HG02759 (cell line): ENCODE results near the gene DFFA.
"Not testable (repeated sequence)": the region's sequence is repeated elsewhere in the genome, so short reads cannot be mapped to it uniquely, and the experiment has no call there.

ENCODE experiments used
- ATAC-seq: cut with Tn5 transposase; IDR thresholded peaks from one replicate; pipeline ENCODE4 v1.9.1; 2021; ENCODE audit warnings: mild to moderate bottlenecking, moderate library complexity; ENCODE audit not compliant: unreplicated experiment

DFFA gene

DNA sequence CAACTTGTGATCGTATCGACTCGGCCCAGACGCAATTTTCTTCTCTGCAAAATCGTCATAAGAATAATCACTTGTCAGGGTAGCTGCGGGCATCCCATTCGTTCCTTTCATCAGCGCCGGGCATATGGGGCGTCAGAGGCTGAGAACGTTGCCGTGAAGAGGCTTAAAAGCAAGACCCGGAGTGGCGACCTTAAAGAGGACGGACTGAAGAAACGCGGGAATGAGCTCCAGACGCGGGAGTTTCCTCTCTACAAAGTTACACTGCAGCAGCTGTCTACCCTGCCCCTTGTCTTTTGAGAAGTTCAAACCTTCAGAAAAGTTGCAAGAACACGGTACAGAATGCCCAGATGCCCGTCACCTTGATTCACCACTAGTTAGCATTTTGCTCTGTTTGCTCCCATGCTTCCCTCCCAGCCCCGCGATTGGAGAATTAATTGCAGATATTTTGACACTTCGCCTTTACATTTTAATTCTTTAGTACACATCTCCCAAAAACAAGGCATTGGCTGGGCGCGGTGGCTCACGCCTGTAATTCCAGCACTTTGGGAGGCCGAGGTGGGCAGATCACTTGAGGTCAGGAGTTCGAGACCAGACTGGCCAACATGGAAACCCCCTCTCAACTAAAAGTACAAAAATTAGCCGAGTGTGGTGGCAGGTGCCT, 41.1 kb downstream of the DFFA start:
- no peak for ATAC-seq

DNA sequence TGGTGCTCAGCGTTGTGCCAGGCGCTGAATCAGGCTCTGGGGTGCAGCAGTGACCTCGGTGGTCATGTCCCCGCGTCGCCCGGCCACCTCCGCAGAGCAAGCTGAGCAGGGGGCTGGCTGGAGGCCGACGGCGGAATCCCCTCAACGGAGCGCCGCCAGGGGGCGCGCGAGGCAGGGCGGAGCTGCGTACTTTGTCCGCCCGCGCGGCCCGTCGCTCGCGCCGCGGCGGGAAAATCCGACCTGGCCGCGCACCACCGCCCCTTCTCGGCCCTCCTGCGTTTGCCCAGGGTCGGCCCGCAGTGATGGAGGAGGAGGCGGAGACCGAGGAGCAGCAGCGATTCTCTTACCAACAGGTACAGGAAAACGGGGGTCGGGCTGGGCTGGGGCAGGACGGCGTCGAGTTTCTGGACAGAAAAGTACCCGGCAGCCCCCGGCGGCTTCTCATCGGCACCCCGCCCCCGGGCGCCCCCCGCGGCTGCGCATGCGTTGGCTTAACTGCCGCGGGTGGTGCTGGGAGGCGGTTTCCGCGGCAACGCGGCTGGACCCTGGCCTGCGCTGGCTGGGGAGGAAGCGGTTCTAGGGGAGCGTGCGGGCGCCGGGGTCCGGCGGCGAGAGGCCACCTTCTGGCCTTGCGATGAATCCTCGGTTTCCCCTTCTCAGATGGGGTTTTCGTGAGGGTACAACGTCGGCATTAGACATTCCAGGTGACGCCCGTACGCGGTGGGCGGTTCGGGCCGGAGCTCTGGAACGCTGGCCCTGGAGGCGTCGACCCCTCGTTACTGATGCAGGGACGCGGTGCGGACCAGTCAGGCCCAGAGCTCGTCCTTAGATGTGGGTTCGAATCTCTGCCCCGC, 41.9 kb downstream of the DFFA start, which contains the start of gene CENPS:
Gene CENPS (plus strand): TSS at position 218 of the 854 bp plus-strand sequence. CDS start 85 bp downstream, at position 303.
- peak; percentile 85 for ATAC-seq

DNA sequence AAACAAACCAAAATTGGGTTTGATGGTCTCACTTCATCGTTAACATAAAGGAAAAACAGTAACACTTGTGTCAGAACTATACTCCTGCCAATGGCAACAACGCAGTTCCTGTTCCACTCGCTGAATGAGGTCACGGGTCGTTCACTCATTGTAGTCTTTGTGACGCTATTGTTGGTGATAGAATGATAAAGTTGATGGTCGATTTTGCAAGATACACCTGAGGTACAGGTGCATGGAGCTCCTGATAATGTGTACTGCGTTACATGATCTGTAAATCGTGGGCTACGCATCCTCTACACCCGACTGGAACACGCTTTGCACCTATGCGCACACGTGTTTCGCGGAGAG, 42.5 kb downstream of the DFFA start:
- ATAC-seq: peak; percentile 8

DNA sequence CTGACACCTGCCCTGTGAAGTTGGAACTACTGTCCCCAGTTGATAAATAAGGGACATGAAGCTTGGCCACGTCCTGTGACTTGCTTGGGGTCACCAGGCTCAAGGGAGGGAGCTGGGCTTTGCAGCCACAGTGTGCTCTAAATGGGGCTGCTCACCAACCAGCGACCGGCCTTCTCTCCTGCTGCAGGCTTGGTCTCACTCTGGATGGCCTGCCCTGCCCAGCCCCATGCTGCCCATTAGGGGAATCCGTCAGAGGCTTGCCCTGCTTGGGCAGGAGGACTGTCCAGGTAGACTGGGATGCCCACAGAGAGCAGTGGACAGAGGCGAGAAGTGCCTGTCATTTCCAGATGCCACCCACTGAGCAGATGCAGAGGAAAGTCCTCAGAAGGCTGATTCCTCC, 43.3 kb downstream of the DFFA start:
- ATAC-seq: no peak

DNA sequence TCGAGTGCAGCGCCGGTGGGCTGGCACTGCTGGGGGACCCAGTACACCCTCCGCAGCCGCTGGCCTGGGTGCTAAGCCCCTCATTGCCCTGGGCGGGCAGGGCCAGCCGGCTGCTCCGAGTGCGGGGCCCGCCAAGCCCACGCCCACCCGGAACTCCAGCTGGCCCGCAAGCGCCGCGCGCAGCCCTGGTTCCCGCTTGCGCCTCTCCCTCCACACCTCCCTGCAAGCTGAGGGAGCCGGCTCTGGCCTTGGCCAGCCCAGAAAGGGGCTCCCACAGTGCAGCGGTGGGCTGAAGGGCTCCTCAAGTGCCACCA, 45.8 kb downstream of the DFFA start:
- not testable (repeated sequence) for ATAC-seq

DNA sequence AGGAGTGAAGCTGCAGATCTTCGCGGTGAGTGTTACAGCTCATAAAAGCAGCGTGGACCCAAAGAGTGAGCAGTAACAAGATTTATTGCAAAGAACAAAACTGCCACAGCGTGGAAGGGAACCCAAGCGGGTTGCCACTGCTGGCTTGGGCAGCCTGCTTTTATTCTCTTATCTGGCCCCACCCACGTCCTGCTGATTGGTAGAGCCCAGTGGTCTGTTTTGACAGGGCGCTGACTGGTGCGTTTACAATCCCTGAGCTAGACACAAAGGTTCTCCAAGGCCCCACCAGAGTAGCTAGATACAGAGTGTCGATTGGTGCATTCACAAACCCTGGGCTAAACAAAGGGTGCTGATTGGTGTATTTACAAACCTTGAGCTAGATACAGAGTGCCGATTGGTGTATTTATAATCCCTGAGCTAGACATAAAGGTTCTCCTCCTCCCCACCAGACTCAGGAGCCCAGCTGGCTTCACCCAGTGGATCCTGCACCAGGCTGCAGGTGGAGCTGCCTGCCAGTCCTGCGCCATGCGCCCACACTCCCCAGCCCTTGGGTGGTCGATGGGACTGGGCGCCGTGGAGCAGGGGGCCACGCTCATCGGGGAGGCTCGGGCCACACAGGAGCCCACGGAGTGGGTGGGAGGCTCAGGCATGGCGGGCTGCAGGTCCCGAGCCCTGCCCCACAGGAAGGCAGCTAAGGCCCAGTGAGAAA, 46.3 kb downstream of the DFFA start:
- not testable (repeated sequence) for ATAC-seq

DNA sequence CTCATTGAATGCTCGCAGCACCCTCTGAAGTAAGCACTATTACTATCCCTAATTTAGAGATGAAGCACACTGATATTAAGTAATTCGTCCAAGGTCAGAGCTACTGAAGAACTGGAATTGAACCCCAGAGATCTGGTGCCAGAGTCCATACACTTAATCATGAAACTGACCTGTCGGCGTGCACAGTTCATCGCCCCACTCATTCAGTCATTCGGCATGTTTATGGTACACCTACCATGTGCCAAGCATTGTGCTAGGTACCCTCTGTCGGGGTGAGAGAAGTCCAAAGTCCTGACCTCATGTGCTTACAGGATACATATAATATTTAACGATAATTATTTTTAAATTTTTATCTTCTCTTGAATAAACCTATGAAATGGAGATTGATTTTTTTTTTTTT, 47.7 kb downstream of the DFFA start:
- no peak for ATAC-seq

DNA sequence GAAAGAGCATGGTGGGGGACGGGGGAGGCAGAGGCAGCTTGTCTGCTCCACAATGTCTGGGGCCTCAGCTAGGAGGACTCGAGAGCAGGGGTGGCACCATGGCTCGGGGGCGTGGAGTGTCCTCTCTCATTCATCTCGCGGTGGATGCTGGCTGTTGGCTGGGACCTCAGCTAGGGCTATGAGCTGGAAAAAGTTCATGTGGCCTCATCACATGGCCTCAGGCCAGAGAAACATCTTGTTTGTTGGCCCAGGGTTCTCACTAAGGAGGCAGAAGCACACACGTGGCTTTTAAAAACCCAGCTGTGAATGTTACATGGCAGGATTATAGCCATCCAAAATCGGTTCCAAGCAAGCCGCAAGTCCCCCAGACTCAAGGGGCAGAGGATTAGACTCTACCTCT, 48.3 kb downstream of the DFFA start:
- no peak for ATAC-seq

DNA sequence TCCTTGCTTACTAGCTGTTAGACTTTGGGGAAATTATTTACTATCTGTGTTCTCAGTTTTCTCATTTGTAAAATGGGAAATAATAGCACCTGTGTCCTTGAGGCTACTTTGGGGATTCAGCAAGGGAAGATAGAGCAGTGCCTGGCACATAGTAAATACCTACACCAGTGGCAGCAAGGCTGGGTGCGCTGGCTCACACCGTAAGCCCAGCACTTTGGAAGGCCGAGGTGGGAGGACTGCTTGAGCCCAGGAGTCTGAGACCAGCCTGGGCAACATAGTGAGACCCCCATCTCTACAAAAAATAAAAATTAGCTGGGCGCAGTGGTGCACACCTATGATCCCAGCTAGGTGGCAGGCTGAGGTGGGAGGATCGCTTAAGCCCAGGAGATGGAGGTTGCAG, 50.7 kb downstream of the DFFA start:
- no peak for ATAC-seq

DNA sequence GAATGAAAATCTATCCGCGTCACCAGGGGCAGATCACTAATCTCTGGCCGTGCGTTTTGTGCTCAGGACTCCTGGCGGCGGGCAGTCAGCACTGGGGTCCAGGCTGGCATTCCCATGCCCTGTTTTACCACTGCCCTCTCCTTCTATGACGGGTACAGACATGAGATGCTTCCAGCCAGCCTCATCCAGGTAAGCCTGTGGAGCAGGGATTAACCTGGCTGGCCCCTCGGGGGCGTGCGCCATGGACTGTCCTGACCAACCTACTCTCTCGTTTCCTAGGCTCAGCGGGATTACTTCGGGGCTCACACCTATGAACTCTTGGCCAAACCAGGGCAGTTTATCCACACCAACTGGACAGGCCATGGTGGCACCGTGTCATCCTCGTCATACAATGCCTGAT, 53.0 kb downstream of the DFFA start:
- ATAC-seq: no peak

DNA sequence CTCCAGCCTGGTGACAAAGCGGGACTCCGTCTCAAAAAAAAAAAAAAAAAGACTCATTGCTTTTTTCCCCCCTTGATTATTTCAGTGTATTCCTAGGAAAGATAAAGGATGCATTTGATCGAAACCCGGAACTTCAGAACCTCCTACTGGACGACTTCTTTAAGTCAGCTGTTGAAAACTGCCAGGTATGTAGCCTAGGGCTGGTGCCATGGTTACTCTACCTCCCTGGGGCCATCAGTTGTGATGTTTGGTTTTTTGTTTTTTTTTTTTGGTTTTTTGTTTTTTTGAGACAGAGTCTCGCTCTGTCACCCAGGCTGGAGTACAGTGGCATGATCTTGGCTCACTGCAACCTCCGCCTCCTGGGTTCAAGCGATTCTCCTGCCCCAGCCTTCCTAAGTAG, 53.6 kb downstream of the DFFA start:
- ATAC-seq: not testable (repeated sequence)

DNA sequence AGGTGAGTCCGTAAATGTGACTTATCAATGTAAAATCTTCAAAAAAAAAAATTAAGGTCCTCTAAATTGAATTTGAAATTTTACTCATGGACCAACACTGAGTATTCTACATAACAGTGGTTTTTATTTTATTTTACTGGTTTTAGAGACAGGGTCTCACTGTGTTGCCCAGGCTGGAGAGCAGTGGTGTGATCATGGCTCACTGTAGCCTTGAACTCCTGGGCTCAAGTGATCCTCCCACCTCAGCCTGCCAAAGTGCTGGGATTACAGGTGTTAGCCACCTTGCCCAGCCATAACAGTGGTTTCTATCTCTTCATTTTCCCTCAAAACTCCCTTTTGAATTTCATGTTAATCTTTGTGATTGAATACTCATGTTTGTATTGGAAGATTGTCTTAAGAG, 56.4 kb downstream of the DFFA start:
- not testable (repeated sequence) for ATAC-seq

DNA sequence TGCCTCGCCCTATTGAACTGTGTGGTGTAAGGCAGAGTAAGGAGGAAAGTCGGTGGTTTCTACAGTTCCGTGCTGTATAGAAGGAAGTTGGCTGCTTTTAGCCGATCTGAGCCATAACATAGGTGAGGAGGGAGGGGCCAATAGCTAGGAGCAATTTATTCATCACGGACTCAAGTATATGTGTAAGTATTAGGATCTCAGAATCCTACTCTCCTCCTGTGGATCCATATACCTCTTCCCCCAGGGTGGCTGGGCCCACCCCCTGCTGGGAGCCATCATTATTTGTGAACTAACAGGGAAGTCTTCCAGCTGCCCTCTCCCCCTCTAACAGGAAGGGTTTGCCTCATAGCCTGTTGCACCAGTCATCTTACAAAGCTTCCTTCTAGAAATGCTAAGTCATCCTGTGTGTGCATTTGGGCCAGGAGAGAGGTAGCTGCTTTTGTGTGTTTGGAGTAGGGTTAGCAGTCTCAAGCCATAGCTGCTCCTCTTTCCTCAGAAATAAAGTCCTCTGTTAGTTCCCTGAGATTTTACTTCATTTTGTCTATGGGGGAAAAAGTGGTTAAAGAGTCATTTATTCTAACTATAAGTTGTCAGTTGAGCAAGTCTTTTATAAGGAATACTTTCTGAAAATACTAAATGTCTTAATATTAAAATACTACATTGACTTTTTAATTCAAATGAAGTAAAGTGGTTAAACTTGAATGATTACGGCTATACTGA, 57.0 kb downstream of the DFFA start:
- no peak for ATAC-seq

DNA sequence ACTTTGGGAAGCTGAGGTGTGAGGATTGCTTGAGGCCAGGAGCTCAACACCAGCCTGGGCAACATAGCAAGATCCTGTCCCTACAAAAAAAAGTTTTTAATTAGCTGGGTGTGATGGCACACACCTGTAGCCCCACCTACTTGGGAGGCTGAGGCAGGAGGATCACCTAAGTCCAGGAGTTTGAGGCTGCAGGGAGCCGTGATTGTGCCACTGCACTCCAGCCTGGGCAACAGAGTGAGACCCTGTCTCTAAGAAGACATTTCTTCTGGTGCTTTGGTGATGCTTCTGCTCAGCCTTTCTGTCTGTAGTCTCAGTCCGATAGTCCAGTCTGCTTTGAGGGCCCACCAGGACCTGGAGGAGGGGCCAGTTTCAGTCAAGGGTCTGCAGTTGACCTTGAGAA, 65.1 kb downstream of the DFFA start:
- no peak for ATAC-seq
